ENCODE data around the gene FBXL16. TPM values are rescaled to one million over a fixed set of nuclear protein-coding genes. Genes with fewer than 3 reads are reported as not detected.

Gene FBXL16
- total RNA-seq, 1 donor from 2014 or later: 0.75 TPM

- no peaks in the 10 kb centered on the region for H3K9me3 Mint-ChIP-seq
- peak; percentile 81 for DNase-seq
- ChIA-PET CTCF (interaction anchor here (0.9 to 2.6 kb wide), 12 partner anchors 9 to 390 kb away, joined by 3 to 22 read pairs (median 4); partner anchors contain the start of genes ANTKMT, CCDC78, CHTF18 and CIAO3), POLR2A (interaction anchor here (0.7 to 2.0 kb wide), 2 partner anchors 9 kb away, joined by 3 to 4 read pairs; partner anchors contain the start of gene ANTKMT)
- no peak overlapping the region for H3K4me3 Mint-ChIP-seq
- no peak overlapping the region for H3K27ac Mint-ChIP-seq
- peaks cover 25% of the 10 kb centered on the region for H3K27me3 Mint-ChIP-seq
- peak; percentile 71 for ATAC-seq (ENCODE audit: low read depth)
- H3K36me3 Mint-ChIP-seq (ENCODE audit: low read depth): no peaks in the 10 kb centered on the region
- TF ChIP-seq CTCF (IDR thresholded peaks at IDR 0.05): peak; percentile 69
- H3K4me1 Mint-ChIP-seq: peaks cover 10% of the 10 kb centered on the region
- intact Hi-C loops (cut with micrococcal nuclease): loop anchor here (1.0 to 5.0 kb wide), 4 partner anchors 30 to 392 kb away; no protein-coding TSS in a partner anchor
These were observed 6.1 kb upstream of the FBXL16 start for GRCh38 chr16:711548-712320.

GRCh38 chr16:711084-711483 is 5.5 kb upstream of the FBXL16 start:
- Mint-ChIP-seq H3K27me3 (peaks cover 25% of the 10 kb centered on the region), H3K9me3 (no peaks in the 10 kb centered on the region), H3K27ac (no peak overlapping the region), H3K4me3 (no peak overlapping the region), H3K36me3 (ENCODE audit: low read depth) (no peaks in the 10 kb centered on the region), H3K4me1 (peaks cover 11% of the 10 kb centered on the region)
- DNase-seq: no peak
- no peak for TF ChIP-seq CTCF (IDR thresholded peaks at IDR 0.05)
- ATAC-seq (ENCODE audit: low read depth): no peak
- ChIA-PET POLR2A (interaction anchor here (2.0 kb wide), 1 partner anchor 10 kb away, joined by 4 read pairs; the partner anchor contains the start of gene ANTKMT), CTCF (interaction anchor here (1.2 kb wide), 1 partner anchor 74 kb away, joined by 6 read pairs; no protein-coding TSS in a partner anchor)
- intact Hi-C loops (cut with micrococcal nuclease): loop anchor here (1.0 to 5.0 kb wide), 4 partner anchors 30 to 392 kb away; no protein-coding TSS in a partner anchor

- ChIA-PET POLR2A (interaction anchor here (1.2 to 2.0 kb wide), 2 partner anchors 10 to 77 kb away, joined by 3 to 4 read pairs; partner anchors contain the start of gene ANTKMT), CTCF (interaction anchor here (1.2 kb wide), 1 partner anchor 74 kb away, joined by 6 read pairs; no protein-coding TSS in a partner anchor)
- intact Hi-C loops (cut with micrococcal nuclease): loop anchor here (1.0 to 5.0 kb wide), 4 partner anchors 31 to 393 kb away; no protein-coding TSS in a partner anchor
- no peak overlapping the region for H3K27ac Mint-ChIP-seq
- H3K27me3 Mint-ChIP-seq: peaks cover 25% of the 10 kb centered on the region
- peaks cover 8% of the 10 kb centered on the region for H3K4me1 Mint-ChIP-seq
- ATAC-seq (ENCODE audit: low read depth) (no peak), DNase-seq (no peak)
- H3K36me3 Mint-ChIP-seq (ENCODE audit: low read depth): no peaks in the 10 kb centered on the region
- no peak for TF ChIP-seq CTCF (IDR thresholded peaks at IDR 0.05)
- H3K4me3 Mint-ChIP-seq: no peak overlapping the region
- H3K9me3 Mint-ChIP-seq: no peaks in the 10 kb centered on the region
These were observed 5.0 kb upstream of the FBXL16 start for GRCh38 chr16:710500-711075.

GRCh38 chr16:709566-710499 is 4.2 kb upstream of the FBXL16 start:
- H3K27me3 Mint-ChIP-seq: peaks cover 25% of the 10 kb centered on the region
- no peak overlapping the region for H3K4me3 Mint-ChIP-seq
- H3K36me3 Mint-ChIP-seq (ENCODE audit: low read depth): no peaks in the 10 kb centered on the region
- no peak for ATAC-seq (ENCODE audit: low read depth)
- intact Hi-C loops (cut with micrococcal nuclease): loop anchor here (5.0 kb wide), 1 partner anchor 167 kb away; no protein-coding TSS in a partner anchor
- no peak for TF ChIP-seq CTCF (IDR thresholded peaks at IDR 0.05)
- no peak for DNase-seq
- POLR2A ChIA-PET: interaction anchor here (1.2 to 2.0 kb wide), 2 partner anchors 11 to 78 kb away, joined by 3 to 4 read pairs; partner anchors contain the start of gene ANTKMT
- H3K9me3 Mint-ChIP-seq: no peaks in the 10 kb centered on the region
- H3K27ac Mint-ChIP-seq: no peak overlapping the region
- peaks cover 8% of the 10 kb centered on the region for H3K4me1 Mint-ChIP-seq
- CTCF ChIA-PET: interaction anchor here (1.2 kb wide), 1 partner anchor 75 kb away, joined by 6 read pairs; no protein-coding TSS in a partner anchor
